GM12878 (cell line): ENCODE results near the gene SIGLECL1. TPM values are rescaled to one million over a fixed set of nuclear protein-coding genes. Genes with fewer than 3 reads are reported as not detected.

Source experiments
- ATAC-seq: fragments of 200-7000 bp; cut with Tn5 transposase; 3 replicates; pipeline ENCODE4 v1.9.1; 2020; ENCODE audit warnings: mild to moderate bottlenecking, moderate library complexity
- BruUV-seq: library from RNA; stranded (reverse); fragments of 400-500 nt; replicated peaks from 2 replicates; lab custom pipeline; 2021; lab: Mats Ljungman, UMichigan
- CTCF ChIA-PET: fragments of 300-600 bp; sonication (Branson Sonifier 250); formaldehyde crosslinking; extraction: SDS; loops from one replicate; lab custom pipeline; 2021; ENCODE audit warnings: inconsistent platforms; lab: Yijun Ruan, JAX
- POLR2A ChIA-PET: fragments of 350-600 bp; formaldehyde crosslinking; extraction: SDS; loops from one replicate; lab custom pipeline; 2021; ENCODE audit warnings: inconsistent platforms; lab: Charles Lee
- RAD21 ChIA-PET: fragments of 300-600 bp; sonication (Branson Sonifier 250); formaldehyde crosslinking; loops from one replicate; lab custom pipeline; 2023; ENCODE audit warnings: antibody characterized with exemption; ENCODE audit not compliant: unreplicated experiment; lab: Charles Lee
- SMC1A ChIA-PET: fragments of 300-600 bp; sonication (Branson Sonifier 250); formaldehyde crosslinking; loops from one replicate; lab custom pipeline; 2023; ENCODE audit not compliant: unreplicated experiment, uncharacterized antibody; lab: Charles Lee
- DNase-seq: peaks from one replicate; pipeline ENCODE4 v3.0.0-alpha.2; 2011; ENCODE audit warnings: low read depth, low spot score
- FAIRE-seq: peaks from 3 replicates; lab custom pipeline; 2011; peaks lifted over from hg19 to GRCh38; lab: Jason Lieb, UNC
- H2AFZ ChIP-seq: 2 replicates; pipeline ENCODE4 v1.6.0; 2011; ENCODE audit warnings: low read depth, low read length, control low read depth; ENCODE audit not compliant: control insufficient read depth
- H3K27ac ChIP-seq: 2 replicates; pipeline ENCODE4 v1.5.1; 2011; ENCODE audit warnings: control low read depth; ENCODE audit not compliant: control insufficient read depth, insufficient read depth
- H3K27me3 ChIP-seq, 2 experiments: replicated peaks in 1 of 2; 2 replicates each; pipeline versions ENCODE4 v1.6.0 to v1.6.1; 2011; ENCODE audit warnings: low read length in 1 of 2; ENCODE audit not compliant: control insufficient read depth in 2 of 2, insufficient read depth in 2 of 2
- H3K36me3 ChIP-seq, 2 experiments: 2 replicates each; pipeline ENCODE4 v1.5.1; 2011; ENCODE audit warnings: low read length in 1 of 2; ENCODE audit not compliant: control insufficient read depth in 2 of 2, insufficient read depth in 2 of 2
- H3K4me1 ChIP-seq: 2 replicates; pipeline ENCODE4 v1.6.1; 2011; ENCODE audit warnings: mild to moderate bottlenecking, low read length, moderate library complexity, mixed read lengths; ENCODE audit not compliant: control insufficient read depth, insufficient read depth
- H3K4me2 ChIP-seq: 2 replicates; pipeline ENCODE4 v1.6.0; 2011; ENCODE audit warnings: control low read depth; ENCODE audit not compliant: control insufficient read depth, insufficient read depth
- H3K4me3 ChIP-seq: fragments of 200-600 bp; sonication (generic); 2 replicates; pipeline ENCODE4 v1.5.1; 2016
- H3K79me2 ChIP-seq: 2 replicates; pipeline ENCODE4 v1.6.0; 2011; ENCODE audit warnings: low read length; ENCODE audit not compliant: control insufficient read depth, insufficient read depth
- H3K9ac ChIP-seq: 2 replicates; pipeline ENCODE4 v1.8.0; 2011; ENCODE audit warnings: low read length, control low read depth, mixed read lengths; ENCODE audit not compliant: control insufficient read depth, insufficient read depth
- H3K9me3 ChIP-seq: replicated peaks from 3 replicates; pipeline ENCODE4 v1.5.1; 2011; ENCODE audit warnings: mild to moderate bottlenecking, low read length; ENCODE audit not compliant: control insufficient read depth, insufficient read depth
- H4K20me1 ChIP-seq: 2 replicates; pipeline ENCODE4 v1.6.0; 2011; ENCODE audit not compliant: control insufficient read depth, insufficient read depth
- CHD4 ChIP-seq: fragments of 200-600 bp; sonication (generic); IDR thresholded peaks from 2 replicates; pipeline ENCODE4 v1.6.1; 2016; ENCODE audit warnings: mild to moderate bottlenecking
- CUX1 ChIP-seq: IDR thresholded peaks from 2 replicates; pipeline ENCODE4 v1.6.1; 2012; ENCODE audit warnings: improper control_type of control experiment, low read depth, low read length; ENCODE audit not compliant: insufficient replicate concordance
- E2F8 ChIP-seq: fragments of 450-650 bp; IDR thresholded peaks from 2 replicates; pipeline ENCODE4 v1.6.1; 2018; ENCODE audit warnings: mild to moderate bottlenecking, low read depth, moderate library complexity; ENCODE audit not compliant: partially characterized antibody
- ELK1 ChIP-seq: IDR thresholded peaks from 2 replicates; pipeline ENCODE4 v1.6.1; 2012; ENCODE audit warnings: low read depth, low read length, improper control_type of control experiment
- IKZF1 ChIP-seq: fragments of 450-650 bp; conservative IDR thresholded peaks from 2 replicates; pipeline ENCODE4 v1.6.1; 2017; ENCODE audit warnings: antibody characterized with exemption, mild to moderate bottlenecking
- IKZF2 ChIP-seq, 2 experiments: fragments of 450-650 bp; IDR thresholded peaks; 2 replicates each; pipeline ENCODE4 v1.6.1; 2017; ENCODE audit warnings: mild to moderate bottlenecking in 2 of 2, moderate library complexity in 2 of 2
- MEF2A ChIP-seq: IDR thresholded peaks from 2 replicates; pipeline ENCODE4 v1.6.1; 2011; ENCODE audit warnings: low read depth, mild to moderate bottlenecking, low read length, moderate library complexity; ENCODE audit not compliant: insufficient read depth
- RB1 ChIP-seq: fragments of 450-650 bp; formaldehyde crosslinking; IDR thresholded peaks from 2 replicates; pipeline ENCODE4 v1.6.1; 2017; ENCODE audit warnings: mild to moderate bottlenecking, borderline replicate concordance
- WGBS: methylation state at CpG from one replicate; pipeline ENCODE4 v1.1.6; 2016; ENCODE audit warnings: low lambda C conversion rate; ENCODE audit not compliant: insufficient replicate concordance, insufficient coverage; ENCODE audit errors: missing lambda C conversion rate; 5-methylcytosine and 5-hydroxymethylcytosine counted together
- in situ Hi-C: fragments of 300-500 bp; cut with MboI; formaldehyde crosslinking; loops from 9 replicates; pipeline ENCODE4 v1.14.3; 2018; ENCODE audit warnings: mixed read lengths
- intact Hi-C: fragments of 100-400 bp; cut with micrococcal nuclease; formaldehyde crosslinking; loops from one replicate; pipeline ENCODE4 v1.14.2; 2022; ENCODE audit not compliant: unreplicated experiment
- polyA plus RNA-seq, 11 experiments: library from polyadenylated mRNA; depleted of rRNA in 4 of 11; unstranded in 6 of 11; stranded (reverse) in 5 of 11; fragments of >200 nt; fragmentation: Nextera tagmentation in 4 of 11; fragmentation: Illumina TruSeq in 1 of 11; extraction: Ambion mirVana in 4 of 11; extraction: Trizol in 1 of 11; gene quantifications; 1 replicate in 1 of 11; 2 replicates in 10 of 11; pipeline versions ENCODE4 v1.2.1 to v1.2.3, GENCODE V29; 2011 to 2016; ENCODE audit warnings: inconsistent platforms in 2 of 11, missing spikeins in 2 of 11, low read depth in 1 of 11
- total RNA-seq, 4 experiments: library from RNA; depleted of rRNA in 3 of 4; stranded (reverse); fragments of >200 nt in 3 of 4; fragmentation: Illumina TruSeq in 1 of 4; extraction: Trizol in 1 of 4; gene quantifications; 2 replicates each; pipeline versions ENCODE4 v1.2.1 to v1.2.3, GENCODE V29; 2013 to 2021
- TF ChIP-seq, protein P1 (sequence below): IDR thresholded peaks from 2 replicates; pipeline ENCODE4 v1.6.1; 2012; ENCODE audit warnings: low read depth, low read length, improper control_type of control experiment
- TF ChIP-seq, protein P2 (sequence below): fragments of 150-350 bp; IDR thresholded peaks from 2 replicates; pipeline ENCODE4 v1.6.1; 2014; ENCODE audit warnings: mild to moderate bottlenecking, low read depth, low read length

The SIGLECL1 gene
- total and polyA plus RNA-seq, 10 of the 15 experiments (the other 5 are each of a cell fraction or from before 2014, with no cell fraction given) = not detected

GRCh38 chr19:51242881-51243630, 7.8 kb upstream of the SIGLECL1 start (continued):
- no peak for TF ChIP-seq IKZF1
- no peak for TF ChIP-seq IKZF2 (IDR thresholded peaks at IDR 0.05)
- no peak for TF ChIP-seq ELK1
- TF ChIP-seq, protein P1, sequence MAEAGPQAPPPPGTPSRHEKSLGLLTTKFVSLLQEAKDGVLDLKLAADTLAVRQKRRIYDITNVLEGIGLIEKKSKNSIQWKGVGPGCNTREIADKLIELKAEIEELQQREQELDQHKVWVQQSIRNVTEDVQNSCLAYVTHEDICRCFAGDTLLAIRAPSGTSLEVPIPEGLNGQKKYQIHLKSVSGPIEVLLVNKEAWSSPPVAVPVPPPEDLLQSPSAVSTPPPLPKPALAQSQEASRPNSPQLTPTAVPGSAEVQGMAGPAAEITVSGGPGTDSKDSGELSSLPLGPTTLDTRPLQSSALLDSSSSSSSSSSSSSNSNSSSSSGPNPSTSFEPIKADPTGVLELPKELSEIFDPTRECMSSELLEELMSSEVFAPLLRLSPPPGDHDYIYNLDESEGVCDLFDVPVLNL = no peak
- TF ChIP-seq RB1 = no peak
- no peak for TF ChIP-seq MEF2A
- TF ChIP-seq, protein P2, sequence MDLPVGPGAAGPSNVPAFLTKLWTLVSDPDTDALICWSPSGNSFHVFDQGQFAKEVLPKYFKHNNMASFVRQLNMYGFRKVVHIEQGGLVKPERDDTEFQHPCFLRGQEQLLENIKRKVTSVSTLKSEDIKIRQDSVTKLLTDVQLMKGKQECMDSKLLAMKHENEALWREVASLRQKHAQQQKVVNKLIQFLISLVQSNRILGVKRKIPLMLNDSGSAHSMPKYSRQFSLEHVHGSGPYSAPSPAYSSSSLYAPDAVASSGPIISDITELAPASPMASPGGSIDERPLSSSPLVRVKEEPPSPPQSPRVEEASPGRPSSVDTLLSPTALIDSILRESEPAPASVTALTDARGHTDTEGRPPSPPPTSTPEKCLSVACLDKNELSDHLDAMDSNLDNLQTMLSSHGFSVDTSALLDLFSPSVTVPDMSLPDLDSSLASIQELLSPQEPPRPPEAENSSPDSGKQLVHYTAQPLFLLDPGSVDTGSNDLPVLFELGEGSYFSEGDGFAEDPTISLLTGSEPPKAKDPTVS = no peak
- TF ChIP-seq, all 136 proteins: peak for 0

DNA sequence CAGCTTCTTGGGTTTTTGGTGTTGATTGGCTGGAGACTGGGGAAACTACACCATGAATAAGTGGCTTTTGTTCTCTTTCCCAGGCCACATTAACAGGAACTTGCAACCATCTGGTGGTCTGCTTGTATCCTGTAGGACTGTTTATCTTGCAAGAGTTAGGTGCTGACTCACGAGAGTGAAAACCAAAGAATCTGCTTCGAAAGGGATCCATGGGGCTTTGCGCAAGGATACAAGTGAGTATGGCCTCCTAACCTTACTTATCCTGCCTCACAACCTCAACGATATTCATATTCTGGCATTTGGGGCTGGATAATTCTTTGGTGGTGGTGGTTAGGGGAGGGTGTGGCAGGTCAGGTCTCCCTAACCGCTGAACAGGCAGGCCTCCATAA, 4.7 kb upstream of the SIGLECL1 start:
- intact Hi-C loops = no loop called here
- no peaks in the 10 kb centered on the region for H3K36me3 ChIP-seq
- no peaks in the 10 kb centered on the region; the same call in 2 of the 3 replicates for H3K9me3 ChIP-seq
- ChIA-PET POLR2A (no interaction called here), RAD21 (no interaction called here), CTCF (interaction anchor here (1.0 kb wide), 1 partner anchor 16 kb away, joined by 3 read pairs; no protein-coding TSS in a partner anchor), SMC1A (no interaction called here)
- BruUV-seq = no TSS peak
- ATAC-seq (no peak), FAIRE-seq (no peak), DNase-seq (no peak)
- H4K20me1 ChIP-seq = no peaks in the 10 kb centered on the region
- no peak overlapping the region for H3K4me2 ChIP-seq
- no peak overlapping the region for H3K9ac ChIP-seq
- no peak overlapping the region for H3K27ac ChIP-seq
- 30% methylated on average over 5 of the region's 5 CpGs for WGBS
- in situ Hi-C loops = no loop called here
- H3K4me1 ChIP-seq = no peaks in the 10 kb centered on the region
- no peak overlapping the region for H3K4me3 ChIP-seq
- no peaks in the 10 kb centered on the region for H3K27me3 ChIP-seq
- no peak overlapping the region for H2AFZ ChIP-seq
- no peaks in the 10 kb centered on the region for H3K79me2 ChIP-seq
- TF ChIP-seq E2F8 (no peak), CHD4 (no peak), CUX1 (no peak)
